Measurements from ENCODE around the gene GPR25.

The GPR25 gene

GRCh38 chr1:200872446-200873115 lies at the start of gene GPR25:
Gene GPR25, plus strand, starts transcription at chr1:200872981. Its CDS starts 57 bp downstream, at chr1:200873038.
- no peak for DNase-seq

- no peak for DNase-seq
These were observed 41.7 kb upstream of the GPR25 start for GRCh38 chr1:200831091-200831490.

- DNase-seq = no peak
These were observed 38.4 kb upstream of the GPR25 start for GRCh38 chr1:200834383-200834782.

GRCh38 chr1:200836213-200836612 lies 36.6 kb upstream of the GPR25 start:
- no peak for DNase-seq

- DNase-seq = no peak
These were observed 34.7 kb upstream of the GPR25 start for GRCh38 chr1:200837931-200838571.

- DNase-seq = no peak
These were observed 33.9 kb upstream of the GPR25 start for GRCh38 chr1:200838676-200839445.

GRCh38 chr1:200845360-200845759 lies 27.4 kb upstream of the GPR25 start:
- no peak for DNase-seq

GRCh38 chr1:200846398-200846797 lies 26.4 kb upstream of the GPR25 start:
- no peak for DNase-seq

GRCh38 chr1:200849430-200849829 lies 23.4 kb upstream of the GPR25 start:
- DNase-seq = no peak

- DNase-seq = no peak
These were observed 22.2 kb upstream of the GPR25 start for GRCh38 chr1:200850554-200850953.

GRCh38 chr1:200856716-200857357 lies 15.9 kb upstream of the GPR25 start:
- no peak for DNase-seq

GRCh38 chr1:200857804-200858203 lies 15.0 kb upstream of the GPR25 start:
- DNase-seq = no peak

- DNase-seq = no peak
These were observed 10.7 kb upstream of the GPR25 start for GRCh38 chr1:200861937-200862647.

GRCh38 chr1:200862713-200863415 lies 9.9 kb upstream of the GPR25 start:
- no peak for DNase-seq

- DNase-seq = no peak
These were observed 6.7 kb upstream of the GPR25 start for GRCh38 chr1:200866116-200866515.

GRCh38 chr1:200866521-200866920 lies 6.3 kb upstream of the GPR25 start:
- no peak for DNase-seq

- no peak for DNase-seq
These were observed 5.6 kb upstream of the GPR25 start for GRCh38 chr1:200867018-200867811.

- no peak for DNase-seq
These were observed 3.4 kb upstream of the GPR25 start for GRCh38 chr1:200869376-200869752.

GRCh38 chr1:200869753-200870391 lies 2.9 kb upstream of the GPR25 start:
- no peak for DNase-seq

- no peak for DNase-seq
These were observed 412 bp downstream of the GPR25 start for GRCh38 chr1:200873116-200873670.

All from stimulated activated naive CD4-positive, alpha-beta T cell (primary cell).